KMS-11 (cell line): ENCODE measurements around the gene EFNB2.

ENCODE experiments used
- H2AFZ ChIP-seq: fragments of 200-600 bp; sonication (generic); 2 replicates; pipeline ENCODE4 v1.6.1; 2016; ENCODE audit warnings: antibody characterized with exemption, mixed run types, low read depth
- H3K27ac ChIP-seq: fragments of 200-600 bp; sonication (generic); 2 replicates; pipeline ENCODE4 v1.6.1; 2016; ENCODE audit warnings: mild to moderate bottlenecking, mixed run types
- H3K27me3 ChIP-seq: fragments of 200-600 bp; sonication (generic); 2 replicates; pipeline ENCODE4 v1.6.1; 2017; ENCODE audit warnings: mild to moderate bottlenecking, low read depth, mixed run types, moderate library complexity; ENCODE audit not compliant: insufficient read depth
- H3K36me3 ChIP-seq: fragments of 200-600 bp; sonication (generic); 2 replicates; pipeline ENCODE4 v1.6.1; 2017; ENCODE audit warnings: mild to moderate bottlenecking, mixed run types; ENCODE audit not compliant: insufficient read depth
- H3K4me1 ChIP-seq: fragments of 200-600 bp; sonication (generic); 2 replicates; pipeline ENCODE4 v1.6.1; 2016; ENCODE audit warnings: mild to moderate bottlenecking, low read depth, mixed run types; ENCODE audit not compliant: poor library complexity, severe bottlenecking
- H3K4me2 ChIP-seq: fragments of 200-600 bp; sonication (generic); 2 replicates; pipeline ENCODE4 v1.7.0; 2016; ENCODE audit warnings: mild to moderate bottlenecking, mixed run types
- H3K4me3 ChIP-seq: fragments of 200-600 bp; sonication (generic); IDR thresholded peaks from 2 replicates; pipeline ENCODE4 v1.6.1; 2017; ENCODE audit warnings: low read depth, low read length, mixed read lengths; ENCODE audit not compliant: insufficient read depth
- H3K79me2 ChIP-seq: fragments of 200-600 bp; sonication (generic); 2 replicates; pipeline ENCODE4 v1.6.1; 2016; ENCODE audit warnings: low read depth, mixed run types; ENCODE audit not compliant: insufficient read depth
- H3K9ac ChIP-seq: fragments of 200-600 bp; sonication (generic); 2 replicates; pipeline ENCODE4 v1.6.1; 2016; ENCODE audit warnings: mild to moderate bottlenecking, mixed run types
- H4K20me1 ChIP-seq: fragments of 200-600 bp; sonication (generic); 2 replicates; pipeline ENCODE4 v1.6.1; 2016; ENCODE audit warnings: mild to moderate bottlenecking, mixed run types; ENCODE audit not compliant: insufficient read depth
- TF ChIP-seq, protein P1 (sequence below): fragments of 200-600 bp; sonication (generic); conservative IDR thresholded peaks from 2 replicates; pipeline ENCODE4 v1.6.1; 2017; ENCODE audit warnings: low read depth, mild to moderate bottlenecking, antibody characterized with exemption, low read length, moderate library complexity, mixed read lengths

EFNB2 gene

DNA sequence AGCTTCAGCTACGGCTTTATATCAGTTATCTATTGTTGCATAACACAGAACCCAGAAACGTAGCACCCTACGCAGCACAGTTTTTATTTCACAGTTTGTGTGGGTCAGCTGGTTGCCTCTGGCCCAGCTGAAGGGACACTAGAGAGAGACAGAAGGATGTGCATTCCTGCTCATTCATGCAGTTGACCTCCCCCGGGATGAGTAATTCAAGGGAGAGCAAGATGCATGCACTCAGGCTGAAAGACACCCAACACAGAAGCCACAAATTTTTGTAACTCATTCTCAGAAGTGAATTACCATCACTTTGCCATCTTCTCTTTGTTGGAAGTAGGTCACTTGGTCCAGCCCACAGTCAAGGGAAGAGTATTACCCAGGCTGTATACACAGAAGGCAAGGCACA, 89.5 kb downstream of the EFNB2 start:
- Histone ChIP-seq H2AFZ (no peak overlapping the region), H3K4me2 (no peak overlapping the region), H3K4me3 (no peak overlapping the region), H4K20me1 (no peaks in the 10 kb centered on the region), H3K36me3 (no peaks in the 10 kb centered on the region), H3K4me1 (no peaks in the 10 kb centered on the region), H3K27ac (no peak overlapping the region), H3K79me2 (no peaks in the 10 kb centered on the region), H3K27me3 (no peaks in the 10 kb centered on the region), H3K9ac (no peak overlapping the region)
- TF ChIP-seq, protein P1, sequence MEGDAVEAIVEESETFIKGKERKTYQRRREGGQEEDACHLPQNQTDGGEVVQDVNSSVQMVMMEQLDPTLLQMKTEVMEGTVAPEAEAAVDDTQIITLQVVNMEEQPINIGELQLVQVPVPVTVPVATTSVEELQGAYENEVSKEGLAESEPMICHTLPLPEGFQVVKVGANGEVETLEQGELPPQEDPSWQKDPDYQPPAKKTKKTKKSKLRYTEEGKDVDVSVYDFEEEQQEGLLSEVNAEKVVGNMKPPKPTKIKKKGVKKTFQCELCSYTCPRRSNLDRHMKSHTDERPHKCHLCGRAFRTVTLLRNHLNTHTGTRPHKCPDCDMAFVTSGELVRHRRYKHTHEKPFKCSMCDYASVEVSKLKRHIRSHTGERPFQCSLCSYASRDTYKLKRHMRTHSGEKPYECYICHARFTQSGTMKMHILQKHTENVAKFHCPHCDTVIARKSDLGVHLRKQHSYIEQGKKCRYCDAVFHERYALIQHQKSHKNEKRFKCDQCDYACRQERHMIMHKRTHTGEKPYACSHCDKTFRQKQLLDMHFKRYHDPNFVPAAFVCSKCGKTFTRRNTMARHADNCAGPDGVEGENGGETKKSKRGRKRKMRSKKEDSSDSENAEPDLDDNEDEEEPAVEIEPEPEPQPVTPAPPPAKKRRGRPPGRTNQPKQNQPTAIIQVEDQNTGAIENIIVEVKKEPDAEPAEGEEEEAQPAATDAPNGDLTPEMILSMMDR = no peak

DNA sequence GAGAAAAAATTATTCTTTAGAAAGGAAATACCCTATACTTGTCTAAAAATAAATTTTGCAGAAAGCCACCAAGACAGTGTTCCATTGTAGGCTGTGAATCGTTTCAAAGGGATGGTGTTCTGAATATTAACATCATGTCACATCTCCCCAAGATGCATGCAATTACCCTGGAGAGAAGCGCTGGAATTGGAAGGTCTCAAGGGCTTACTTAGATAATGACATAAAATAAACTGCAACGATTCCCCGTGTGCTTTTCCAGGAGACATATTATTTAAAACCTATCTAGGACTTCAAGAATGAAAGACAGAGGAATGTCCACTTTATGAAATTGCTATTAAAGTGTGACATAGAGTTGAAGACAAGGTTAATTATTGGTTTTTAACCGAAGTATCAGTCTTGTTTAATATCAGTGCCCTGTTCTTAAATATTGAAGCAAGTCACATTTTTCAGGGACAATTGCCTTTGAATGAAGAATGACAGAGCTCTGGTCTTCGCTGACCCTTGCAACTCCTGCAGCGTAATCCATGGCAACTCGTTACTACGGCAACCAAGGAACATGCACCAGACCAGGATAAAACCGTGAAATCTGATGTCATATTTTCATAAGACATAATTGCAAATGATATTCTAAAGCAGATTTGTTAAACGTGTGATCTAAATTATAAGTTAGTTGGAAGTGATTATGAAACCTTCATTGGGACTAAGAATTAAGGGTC, 91.7 kb downstream of the EFNB2 start:
- no peak overlapping the region for H3K9ac ChIP-seq

GRCh38 chr13:106440866-106441265, 94.6 kb downstream of the EFNB2 start:
- no peaks in the 10 kb centered on the region for H3K36me3 ChIP-seq
- TF ChIP-seq, protein P1 = no peak
- no peak overlapping the region for H3K4me2 ChIP-seq
- no peak overlapping the region for H3K4me3 ChIP-seq
- no peak overlapping the region for H3K9ac ChIP-seq
- H4K20me1 ChIP-seq = no peaks in the 10 kb centered on the region
- H3K79me2 ChIP-seq = no peaks in the 10 kb centered on the region
- H3K27ac ChIP-seq = no peak overlapping the region
- no peaks in the 10 kb centered on the region for H3K4me1 ChIP-seq
- H2AFZ ChIP-seq = no peak overlapping the region
- no peaks in the 10 kb centered on the region for H3K27me3 ChIP-seq

More for the DNA sequence above, 91.7 kb downstream of the EFNB2 start:
- Histone ChIP-seq H3K36me3 (no peaks in the 10 kb centered on the region), H2AFZ (no peak overlapping the region), H3K4me1 (no peaks in the 10 kb centered on the region), H3K27me3 (no peaks in the 10 kb centered on the region), H3K27ac (no peak overlapping the region), H3K4me3 (no peak overlapping the region), H3K4me2 (no peak overlapping the region), H4K20me1 (no peaks in the 10 kb centered on the region), H3K79me2 (no peaks in the 10 kb centered on the region)
- TF ChIP-seq, protein P1 = no peak
